WTC11 (cell line): Measurements from ENCODE around the gene BAIAP2.

Source experiments
- CREB1 ChIP-seq: sonication (generic); formaldehyde crosslinking; IDR thresholded peaks from 2 replicates; pipeline ENCODE4 v1.8.0; 2023; ENCODE audit warnings: mild to moderate bottlenecking, missing genetic modification reagents
- CTCF ChIP-seq: fragments of 200-600 bp; IDR thresholded peaks from 2 replicates; pipeline ENCODE4 v1.8.0; 2022; ENCODE audit warnings: antibody characterized with exemption
- JAZF1 ChIP-seq: fragments of 250-450 bp; sonication (Bioruptor Pico); IDR thresholded peaks from 2 replicates; pipeline ENCODE4 v1.9.0; 2021; ENCODE audit warnings: moderate library complexity, mild to moderate bottlenecking, inconsistent platforms
- MAX ChIP-seq: sonication (generic); formaldehyde crosslinking; IDR thresholded peaks from 2 replicates; pipeline ENCODE4 v1.8.0; 2022; ENCODE audit warnings: mild to moderate bottlenecking, missing genetic modification reagents
- TEAD4 ChIP-seq: sonication (generic); formaldehyde crosslinking; IDR thresholded peaks from 2 replicates; pipeline ENCODE4 v1.8.0; 2022; ENCODE audit warnings: mild to moderate bottlenecking, missing genetic modification reagents
- USF1 ChIP-seq: sonication (generic); formaldehyde crosslinking; IDR thresholded peaks from 2 replicates; pipeline ENCODE4 v1.8.0; 2022; ENCODE audit warnings: mild to moderate bottlenecking, missing genetic modification reagents
- USF2 ChIP-seq: sonication (generic); formaldehyde crosslinking; IDR thresholded peaks from 2 replicates; pipeline ENCODE4 v1.8.1; 2023; ENCODE audit warnings: mild to moderate bottlenecking, missing genetic modification reagents, moderate library complexity
- ZNF512 ChIP-seq: sonication (generic); formaldehyde crosslinking; IDR thresholded peaks from 2 replicates; pipeline ENCODE4 v1.8.1; 2022; ENCODE audit warnings: missing genetic modification reagents, borderline replicate concordance
- ZSCAN18 ChIP-seq: fragments of 250-450 bp; sonication (Bioruptor Pico); IDR thresholded peaks from 2 replicates; pipeline ENCODE4 v2.1.2; 2022; ENCODE audit warnings: mild to moderate bottlenecking, moderate library complexity

GRCh38 chr17:81054308-81054707 lies 19.4 kb downstream of the BAIAP2 start:
- TF ChIP-seq MAX (CRISPR knock-in tag), result no peak
- TF ChIP-seq TEAD4, result no peak
- TF ChIP-seq CTCF, result no peak
- no peak for TF ChIP-seq JAZF1 (CRISPR knock-in tag)
- TF ChIP-seq USF1 (CRISPR knock-in tag), result no peak
- no peak for TF ChIP-seq ZSCAN18 (CRISPR knock-in tag)
- TF ChIP-seq CREB1 (CRISPR knock-in tag), result no peak
- no peak for TF ChIP-seq ZNF512 (CRISPR knock-in tag)
- no peak for TF ChIP-seq USF2 (CRISPR knock-in tag)
